Ishikawa (cell line): ENCODE measurements around the gene ZXDC.

ENCODE experiments used
- CEBPB ChIP-seq: IDR thresholded peaks from 2 replicates; pipeline ENCODE4 v1.6.1; 2012
- CREB1 ChIP-seq: IDR thresholded peaks from 2 replicates; pipeline ENCODE4 v1.6.1; 2012; ENCODE audit warnings: low read depth
- EGR1 ChIP-seq: IDR thresholded peaks from 2 replicates; pipeline ENCODE4 v1.6.1; 2012
- EP300 ChIP-seq: IDR thresholded peaks from 2 replicates; pipeline ENCODE4 v1.6.1; 2012; ENCODE audit warnings: borderline replicate concordance
- FOXM1 ChIP-seq: IDR thresholded peaks from 2 replicates; pipeline ENCODE4 v1.6.1; 2012; ENCODE audit warnings: low read depth, borderline replicate concordance
- MAX ChIP-seq: IDR thresholded peaks from 2 replicates; pipeline ENCODE4 v1.6.1; 2012
- NFIC ChIP-seq: IDR thresholded peaks from 2 replicates; pipeline ENCODE4 v1.6.1; 2012
- RAD21 ChIP-seq: IDR thresholded peaks from 2 replicates; pipeline ENCODE4 v1.6.1; 2012; ENCODE audit warnings: low read depth
- REST ChIP-seq: IDR thresholded peaks from 2 replicates; pipeline ENCODE4 v1.6.1; 2012; ENCODE audit warnings: low read depth, mild to moderate bottlenecking
- TAF1 ChIP-seq: IDR thresholded peaks from 2 replicates; pipeline ENCODE4 v1.6.1; 2012; ENCODE audit warnings: low read depth, mild to moderate bottlenecking
- TCF12 ChIP-seq: IDR thresholded peaks from 2 replicates; pipeline ENCODE4 v1.6.1; 2012; ENCODE audit warnings: low read depth
- TEAD4 ChIP-seq: IDR thresholded peaks from 2 replicates; pipeline ENCODE4 v1.6.1; 2012
- USF1 ChIP-seq: IDR thresholded peaks from 2 replicates; pipeline ENCODE4 v1.6.1; 2012
- YY1 ChIP-seq: IDR thresholded peaks from 2 replicates; pipeline ENCODE4 v1.6.1; 2012; ENCODE audit warnings: low read depth
- ZBTB7A ChIP-seq: IDR thresholded peaks from 2 replicates; pipeline ENCODE4 v1.6.1; 2012; ENCODE audit warnings: low read depth

ZXDC gene

GRCh38 chr3:126398423-126399350, 77.0 kb downstream of the ZXDC start:
- TF ChIP-seq EGR1 (no peak), CEBPB (no peak), RAD21 (no peak), YY1 (no peak), TAF1 (no peak), ZBTB7A (no peak), REST (no peak)

- no peak for TF ChIP-seq MAX
- no peak for TF ChIP-seq RAD21
- no peak for TF ChIP-seq EGR1
- no peak for TF ChIP-seq ZBTB7A
- TF ChIP-seq CREB1 = no peak
- no peak for TF ChIP-seq YY1
- no peak for TF ChIP-seq TAF1
- no peak for TF ChIP-seq CEBPB
- TF ChIP-seq FOXM1 = no peak
- TF ChIP-seq USF1 = no peak
- TF ChIP-seq TEAD4 = no peak
Measured at GRCh38 chr3:126397610-126398422, 77.9 kb downstream of the ZXDC start.

GRCh38 chr3:126396536-126396935, 79.2 kb downstream of the ZXDC start:
- no peak for TF ChIP-seq YY1
- TF ChIP-seq MAX = no peak
- TF ChIP-seq TAF1 = no peak
- TF ChIP-seq FOXM1 = no peak
- no peak for TF ChIP-seq NFIC
- no peak for TF ChIP-seq TEAD4
- TF ChIP-seq ZBTB7A = no peak
- no peak for TF ChIP-seq RAD21
- TF ChIP-seq EGR1 = no peak
- TF ChIP-seq CREB1 = no peak
- TF ChIP-seq REST = no peak
- no peak for TF ChIP-seq TCF12
- TF ChIP-seq CEBPB = no peak
- TF ChIP-seq USF1 = no peak
- no peak for TF ChIP-seq EP300

GRCh38 chr3:126395846-126396513, 79.7 kb downstream of the ZXDC start:
- TF ChIP-seq CREB1 (no peak), YY1 (no peak), EGR1 (no peak), EP300 (no peak), TAF1 (no peak), REST (no peak), MAX (no peak), NFIC (no peak), ZBTB7A (no peak), USF1 (no peak), TEAD4 (no peak), CEBPB (no peak), RAD21 (no peak), FOXM1 (no peak), TCF12 (no peak)
